ENCODE measurements around the gene RTKN. TPM values are rescaled to one million over a fixed set of nuclear protein-coding genes. Genes with fewer than 3 reads are reported as not detected.
A peak's percentile ranks its signal among the peaks of the same experiment; 100 is the strongest.
"Not testable (repeated sequence)": the region's sequence is repeated elsewhere in the genome, so short reads cannot be mapped to it uniquely, and the experiment has no call there.

RTKN gene
- total RNA-seq, 1 donor from 2014 or later = 72.1 TPM

- TF ChIP-seq, protein P1, sequence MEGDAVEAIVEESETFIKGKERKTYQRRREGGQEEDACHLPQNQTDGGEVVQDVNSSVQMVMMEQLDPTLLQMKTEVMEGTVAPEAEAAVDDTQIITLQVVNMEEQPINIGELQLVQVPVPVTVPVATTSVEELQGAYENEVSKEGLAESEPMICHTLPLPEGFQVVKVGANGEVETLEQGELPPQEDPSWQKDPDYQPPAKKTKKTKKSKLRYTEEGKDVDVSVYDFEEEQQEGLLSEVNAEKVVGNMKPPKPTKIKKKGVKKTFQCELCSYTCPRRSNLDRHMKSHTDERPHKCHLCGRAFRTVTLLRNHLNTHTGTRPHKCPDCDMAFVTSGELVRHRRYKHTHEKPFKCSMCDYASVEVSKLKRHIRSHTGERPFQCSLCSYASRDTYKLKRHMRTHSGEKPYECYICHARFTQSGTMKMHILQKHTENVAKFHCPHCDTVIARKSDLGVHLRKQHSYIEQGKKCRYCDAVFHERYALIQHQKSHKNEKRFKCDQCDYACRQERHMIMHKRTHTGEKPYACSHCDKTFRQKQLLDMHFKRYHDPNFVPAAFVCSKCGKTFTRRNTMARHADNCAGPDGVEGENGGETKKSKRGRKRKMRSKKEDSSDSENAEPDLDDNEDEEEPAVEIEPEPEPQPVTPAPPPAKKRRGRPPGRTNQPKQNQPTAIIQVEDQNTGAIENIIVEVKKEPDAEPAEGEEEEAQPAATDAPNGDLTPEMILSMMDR (conservative IDR thresholded peaks at IDR 0.05) = no peak
- Mint-ChIP-seq H3K9me3 (no peaks in the 10 kb centered on the region), H3K27ac (peak overlapping the region; percentile 70), H3K27me3 (peaks cover 2% of the 10 kb centered on the region), H3K4me1 (ENCODE audit: unreplicated experiment) (peaks cover 14% of the 10 kb centered on the region), H3K36me3 (peaks cover 9% of the 10 kb centered on the region), H3K4me3 (peak overlapping the region; percentile 31)
- DNase-seq (ENCODE audit: extremely low spot score, unreplicated experiment) = no peak
Observed at GRCh38 chr2:74425523-74425922, 16.2 kb downstream of the RTKN start.

GRCh38 chr2:74424995-74425406 is 16.7 kb downstream of the RTKN start:
- Mint-ChIP-seq H3K27ac (no peak overlapping the region), H3K4me1 (ENCODE audit: unreplicated experiment) (peaks cover 14% of the 10 kb centered on the region), H3K9me3 (no peaks in the 10 kb centered on the region), H3K27me3 (peaks cover 2% of the 10 kb centered on the region), H3K4me3 (no peak overlapping the region), H3K36me3 (peaks cover 9% of the 10 kb centered on the region)
- no peak for DNase-seq (ENCODE audit: extremely low spot score, unreplicated experiment)
- TF ChIP-seq, protein P1 (conservative IDR thresholded peaks at IDR 0.05) = no peak

DNA sequence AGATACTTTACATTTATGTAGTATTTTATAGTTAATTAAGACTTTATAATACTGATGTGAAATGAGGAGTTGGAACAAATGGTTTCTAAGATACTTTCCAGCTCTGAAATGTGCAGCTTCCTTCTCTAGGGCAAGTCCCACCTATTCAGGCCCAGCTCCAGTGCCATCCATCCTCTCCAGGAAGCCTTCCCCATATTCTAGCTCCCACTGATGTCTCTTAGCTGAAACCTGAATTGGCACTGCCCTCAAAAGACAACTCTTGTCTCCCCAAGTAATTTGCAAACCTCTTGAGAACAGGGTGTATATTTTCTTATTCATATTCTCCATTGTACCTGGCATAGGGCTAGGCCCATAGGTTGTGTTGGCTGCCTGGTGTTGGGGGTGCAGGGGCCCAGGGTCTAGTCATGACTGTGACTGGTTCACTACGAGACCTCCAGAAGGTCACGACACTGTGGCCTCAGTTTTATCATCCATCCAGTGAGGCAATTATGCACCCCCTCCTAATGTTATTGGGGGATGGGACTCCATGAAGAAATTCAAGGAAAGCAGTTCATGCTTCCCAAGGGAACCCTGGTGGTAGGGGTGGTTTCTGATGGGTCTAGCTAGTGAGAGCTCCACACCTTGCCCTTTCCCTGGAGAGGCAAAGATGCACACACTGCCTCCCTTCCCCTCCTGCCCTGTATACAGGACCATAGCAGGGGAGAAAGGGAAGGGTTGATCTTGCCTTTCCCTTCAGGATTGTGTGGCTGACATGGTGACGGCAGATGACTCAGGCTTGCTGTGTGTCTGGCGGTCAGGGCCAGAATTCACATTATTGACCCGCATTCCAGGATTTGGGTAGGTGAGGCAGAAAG is 17.4 kb downstream of the RTKN start:
- H3K9me3 Mint-ChIP-seq = no peaks in the 10 kb centered on the region
- H3K27me3 Mint-ChIP-seq = peaks cover 2% of the 10 kb centered on the region
- H3K4me1 Mint-ChIP-seq (ENCODE audit: unreplicated experiment) = peaks cover 14% of the 10 kb centered on the region
- DNase-seq (ENCODE audit: extremely low spot score, unreplicated experiment) = no peak
- peak overlapping the region; percentile 30 for H3K27ac Mint-ChIP-seq
- TF ChIP-seq, protein P1 (conservative IDR thresholded peaks at IDR 0.05) = no peak
- no peak overlapping the region for H3K4me3 Mint-ChIP-seq
- H3K36me3 Mint-ChIP-seq = peaks cover 9% of the 10 kb centered on the region

DNA sequence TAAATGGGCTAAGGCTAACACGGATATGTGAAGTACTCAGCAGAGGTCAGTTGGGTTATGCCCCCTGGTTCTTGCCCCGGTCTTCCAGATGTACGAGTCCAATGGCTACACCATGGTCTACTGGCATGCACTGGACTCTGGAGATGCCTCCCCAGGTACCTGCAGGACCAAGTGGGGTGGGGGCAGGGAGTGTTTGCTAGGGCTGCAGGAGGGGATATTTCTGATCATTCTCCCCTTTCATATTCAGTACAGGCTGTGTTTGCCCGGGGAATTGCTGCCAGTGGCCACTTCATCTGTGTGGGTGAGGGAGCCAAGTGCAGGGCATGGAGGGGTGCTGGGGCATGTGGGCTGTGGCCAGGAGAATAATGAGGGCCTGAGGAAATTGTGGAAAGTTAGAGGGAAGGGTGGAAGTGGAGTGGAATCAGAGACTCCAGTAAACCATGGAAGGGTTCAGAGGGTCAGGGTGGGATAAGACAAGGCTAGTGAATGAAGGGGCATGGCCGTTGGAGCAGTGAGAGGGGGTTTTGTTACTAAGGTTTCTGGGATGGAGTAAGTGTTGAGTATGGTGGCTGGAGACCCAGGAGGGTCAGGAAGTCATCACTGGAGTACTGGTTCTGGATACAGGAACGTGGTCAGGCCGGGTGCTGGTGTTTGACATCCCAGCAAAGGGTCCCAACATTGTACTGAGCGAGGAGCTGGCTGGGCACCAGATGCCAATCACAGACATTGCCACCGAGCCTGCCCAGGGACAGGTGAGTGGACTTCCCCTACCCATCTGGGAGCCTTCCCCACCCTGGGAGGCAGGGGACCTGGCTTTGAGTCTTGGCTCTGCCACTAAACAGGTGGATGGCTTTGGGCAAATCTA is 18.3 kb downstream of the RTKN start:
- TF ChIP-seq, protein P1 (conservative IDR thresholded peaks at IDR 0.05) = no peak
- no peak for DNase-seq (ENCODE audit: extremely low spot score, unreplicated experiment)
- Mint-ChIP-seq H3K27me3 (peaks cover 2% of the 10 kb centered on the region), H3K9me3 (no peaks in the 10 kb centered on the region), H3K27ac (peak overlapping the region; percentile 5), H3K4me3 (peak overlapping the region; percentile 96), H3K36me3 (peaks cover 9% of the 10 kb centered on the region), H3K4me1 (ENCODE audit: unreplicated experiment) (peaks cover 14% of the 10 kb centered on the region)

- peaks cover 2% of the 10 kb centered on the region for H3K27me3 Mint-ChIP-seq
- H3K4me3 Mint-ChIP-seq = peak within 1 kb of the TSS; percentile 96
- peaks cover 5% of the 10 kb centered on the region for H3K36me3 Mint-ChIP-seq
- H3K27ac Mint-ChIP-seq = peak within 1 kb of the TSS; percentile 88
- TF ChIP-seq, protein P1 (conservative IDR thresholded peaks at IDR 0.05) = no peak
- peaks cover 14% of the 10 kb centered on the region for H3K4me1 Mint-ChIP-seq (ENCODE audit: unreplicated experiment)
- no peaks in the 10 kb centered on the region for H3K9me3 Mint-ChIP-seq
- DNase-seq (ENCODE audit: extremely low spot score, unreplicated experiment) = peak; percentile 92
Observed at GRCh38 chr2:74421221-74421870, 20.4 kb downstream of the RTKN start, which contains the start of the genes C2orf81 and WDR54. Gene C2orf81 (minus strand): TSS chr2:74421619. CDS start chr2:74421560, 59 bp downstream. Gene WDR54 (plus strand): TSS chr2:74421730. CDS start chr2:74422154, 424 bp downstream.

- peak overlapping the region; percentile 52 for H3K27ac Mint-ChIP-seq
Observed at GRCh38 chr2:74420443-74421103, 21.2 kb downstream of the RTKN start.

More at GRCh38 chr2:74420443-74421103, 21.2 kb downstream of the RTKN start:
- H3K4me3 Mint-ChIP-seq = peak overlapping the region; percentile 96
- not testable (repeated sequence) for H3K27me3 Mint-ChIP-seq; H3K36me3 Mint-ChIP-seq; H3K9me3 Mint-ChIP-seq; DNase-seq (ENCODE audit: extremely low spot score, unreplicated experiment)
- peaks cover 13% of the 10 kb centered on the region for H3K4me1 Mint-ChIP-seq (ENCODE audit: unreplicated experiment)

All from type B pancreatic cell (in vitro differentiated cells).